T-helper 2 cell (primary cell): ENCODE data around the gene SERPIND1.
"Not testable (repeated sequence)": the region's sequence is repeated elsewhere in the genome, so short reads cannot be mapped to it uniquely, and the experiment has no call there.

Experiments used
- DNase-seq, 5 experiments: peaks; one replicate each; pipeline versions ENCODE4 v3.0.0 to v3.0.0-alpha.2; 2012 to 2022

The SERPIND1 gene

GRCh38 chr22:20818471-20818870 lies 44.6 kb downstream of the SERPIND1 start:
- no peak for DNase-seq

- DNase-seq, result no peak
These were observed 45.6 kb downstream of the SERPIND1 start for GRCh38 chr22:20819471-20819870.

GRCh38 chr22:20821717-20822239 lies 47.9 kb downstream of the SERPIND1 start:
- DNase-seq, result not testable (repeated sequence)

- DNase-seq, result no peak
These were observed 48.3 kb downstream of the SERPIND1 start for GRCh38 chr22:20822240-20822639.

GRCh38 chr22:20823264-20823663 lies 49.4 kb downstream of the SERPIND1 start:
- DNase-seq, result no peak

GRCh38 chr22:20825216-20825615 lies 51.3 kb downstream of the SERPIND1 start:
- DNase-seq, result not testable (repeated sequence)

GRCh38 chr22:20825624-20826023 lies 51.7 kb downstream of the SERPIND1 start:
- DNase-seq, result no peak

GRCh38 chr22:20826373-20827152 lies 52.6 kb downstream of the SERPIND1 start:
- DNase-seq, result not testable (repeated sequence)

- DNase-seq, result no peak
These were observed 55.7 kb downstream of the SERPIND1 start for GRCh38 chr22:20829491-20830134.

- no peak for DNase-seq
These were observed 59.3 kb downstream of the SERPIND1 start for GRCh38 chr22:20833225-20833665.

GRCh38 chr22:20834206-20834605 lies 60.3 kb downstream of the SERPIND1 start:
- DNase-seq, result no peak

- DNase-seq, result no peak
These were observed 60.8 kb downstream of the SERPIND1 start for GRCh38 chr22:20834725-20835124.
